ENCODE results near the gene OR6C1.
"Not testable (repeated sequence)": the region's sequence is repeated elsewhere in the genome, so short reads cannot be mapped to it uniquely, and the experiment has no call there.

The OR6C1 gene

GRCh38 chr12:55314043-55314442 lies at the start of gene OR6C1:
Gene OR6C1 (plus strand): TSS chr12:55314343. CDS start chr12:55320600, 6,257 bp downstream.
- no peak for DNase-seq

GRCh38 chr12:55280991-55281390 lies 33.2 kb upstream of the OR6C1 start:
- no peak for DNase-seq

- no peak for DNase-seq
Observed at GRCh38 chr12:55289999-55290398, 24.1 kb upstream of the OR6C1 start.

GRCh38 chr12:55296469-55296868 lies 17.7 kb upstream of the OR6C1 start, which contains the start of gene OR6C6:
Gene OR6C6 (minus strand): TSS chr12:55296569. CDS start chr12:55295232, 1,337 bp downstream.
- no peak for DNase-seq

- no peak for DNase-seq
Observed at GRCh38 chr12:55320201-55320600, 6.1 kb downstream of the OR6C1 start.

GRCh38 chr12:55325801-55326200 lies 11.7 kb downstream of the OR6C1 start:
- DNase-seq, result not testable (repeated sequence)

GRCh38 chr12:55330446-55330845 lies 16.3 kb downstream of the OR6C1 start, which contains the start of gene OR6C3:
Gene OR6C3 (plus strand): TSS chr12:55330746. CDS start chr12:55331701, 955 bp downstream.
- DNase-seq, result no peak

GRCh38 chr12:55336002-55336401 lies 21.9 kb downstream of the OR6C1 start:
- no peak for DNase-seq

GRCh38 chr12:55355338-55355737 lies 41.2 kb downstream of the OR6C1 start:
- DNase-seq, result not testable (repeated sequence)

GRCh38 chr12:55362675-55363074 lies 48.5 kb downstream of the OR6C1 start, which contains the start of gene OR6C75:
Gene OR6C75 (plus strand): TSS chr12:55362975. CDS start chr12:55365111, 2,136 bp downstream.
- no peak for DNase-seq

GRCh38 chr12:55365086-55365485 lies 50.9 kb downstream of the OR6C1 start:
- DNase-seq, result no peak

Data from NCI-H524 (cell line).